ENCODE measurements around the gene AP3S2. TPM values are rescaled to one million over a fixed set of nuclear protein-coding genes. Genes with fewer than 3 reads are reported as not detected.

Gene AP3S2
- total RNA-seq, 2 donors from 2014 or later: 41.8 to 50.6 TPM

DNA sequence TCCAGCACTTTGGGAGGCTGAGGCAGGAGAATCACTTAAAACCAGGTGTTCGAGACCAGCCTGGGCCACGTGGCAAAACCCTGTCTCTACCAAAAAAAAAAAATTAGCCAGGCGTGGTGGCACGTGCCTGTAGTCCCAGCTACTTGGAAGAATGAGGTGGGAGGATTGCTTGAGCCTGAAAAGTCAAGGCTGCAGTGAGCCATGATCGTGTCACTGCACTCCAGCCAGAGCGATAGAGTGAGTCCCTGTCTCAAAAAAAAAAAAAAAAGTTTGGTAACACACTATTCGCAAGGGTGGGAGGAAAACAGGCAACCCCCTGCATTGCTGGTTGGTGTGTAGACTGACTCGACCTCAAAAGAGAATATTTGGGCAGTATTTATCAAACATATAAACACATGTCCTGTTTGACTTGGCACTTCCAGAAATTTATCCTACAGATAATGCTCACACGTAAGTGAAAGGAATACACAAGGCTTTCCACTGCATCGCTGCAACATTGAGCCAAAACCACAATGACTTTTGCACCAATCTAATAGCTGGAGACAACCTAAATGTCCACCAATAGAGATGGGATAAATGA lies 76.0 kb downstream of the AP3S2 start:
- Histone ChIP-seq H3K4me1 (ENCODE audit: control insufficient read depth in 1 of 2, low read depth in 2 of 2) (peaks cover 0 to 3% of the 10 kb centered on the region in 2 donors), H3K9me3 (no peaks in the 10 kb centered on the region), H3K27me3 (replicated peaks; ENCODE audit: insufficient read depth) (peaks cover 6% of the 10 kb centered on the region), H3K36me3 (no peaks in the 10 kb centered on the region), H3K4me3 (no peak overlapping the region), H3K27ac (no peak overlapping the region)
- TF ChIP-seq CTCF (IDR thresholded peaks at IDR 0.05): no peak
- DNase-seq (ENCODE audit: low spot score) (no peak), ATAC-seq (ENCODE audit: insufficient number of reproducible peaks, low FRiP score, low read depth) (no peak)

DNA sequence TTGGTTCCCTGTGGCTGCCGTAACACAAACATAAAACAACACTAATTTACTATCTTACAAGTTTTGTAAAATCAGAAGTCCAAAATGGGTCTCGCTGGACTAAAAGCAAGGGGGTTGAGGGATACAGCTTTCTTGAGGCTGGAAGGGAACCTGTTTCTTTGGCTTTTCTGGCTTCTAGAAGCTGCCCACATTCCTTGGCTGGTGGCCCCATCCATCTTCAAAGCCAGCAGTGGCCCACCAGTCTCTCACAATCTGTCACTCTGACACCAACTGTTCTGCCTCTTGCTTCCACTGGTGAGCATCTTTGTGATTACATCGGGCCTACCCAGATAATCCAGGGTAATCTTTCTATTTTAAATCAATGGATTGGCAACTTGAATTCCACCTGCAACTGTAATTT lies 78.0 kb downstream of the AP3S2 start:
- no peak for TF ChIP-seq CTCF (IDR thresholded peaks at IDR 0.05)
- H3K27me3 ChIP-seq (replicated peaks; ENCODE audit: insufficient read depth): peaks cover 6% of the 10 kb centered on the region
- H3K27ac ChIP-seq: no peak overlapping the region
- H3K4me3 ChIP-seq: no peak overlapping the region
- no peaks in the 10 kb centered on the region for H3K9me3 ChIP-seq
- DNase-seq (ENCODE audit: low spot score): no peak
- ATAC-seq (ENCODE audit: insufficient number of reproducible peaks, low FRiP score, low read depth): no peak
- H3K4me1 ChIP-seq (ENCODE audit: control insufficient read depth in 1 of 2, low read depth in 2 of 2): peaks cover 0 to 3% of the 10 kb centered on the region in 2 donors
- H3K36me3 ChIP-seq: no peaks in the 10 kb centered on the region

DNA sequence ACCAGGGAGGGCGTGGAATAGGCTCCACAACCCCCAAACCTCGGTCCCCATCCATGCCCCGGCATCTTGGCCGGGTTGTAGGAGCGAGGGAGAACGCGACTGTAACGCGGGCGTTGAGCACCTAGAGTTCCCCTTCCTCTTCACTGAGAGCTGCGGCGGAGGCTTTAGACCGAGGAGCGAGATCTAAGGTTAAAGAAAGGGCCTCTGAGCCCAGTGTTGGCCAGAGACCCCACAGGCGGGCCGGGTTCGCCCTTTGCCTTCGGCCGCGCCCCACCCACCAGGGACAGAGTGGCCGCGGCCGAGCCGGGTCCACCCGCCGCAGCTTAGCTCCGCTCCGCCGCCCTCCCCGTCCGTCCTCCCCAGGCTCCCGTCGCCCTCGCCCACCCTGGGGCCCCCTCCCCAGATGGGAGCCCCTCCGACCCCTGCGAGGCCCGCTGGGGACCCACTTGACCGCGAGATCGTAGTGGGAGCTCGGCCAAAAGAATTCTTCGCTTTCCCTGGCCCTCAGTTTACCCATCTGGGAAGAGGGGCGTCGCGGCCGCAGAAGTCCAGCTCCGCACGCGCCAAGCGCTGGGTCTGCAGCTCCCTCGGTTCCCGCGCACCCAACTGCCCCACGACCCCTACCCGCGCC lies 79.6 kb downstream of the AP3S2 start:
- Histone ChIP-seq H3K27ac (no peak overlapping the region), H3K4me3 (peak overlapping the region; percentile 72), H3K4me1 (ENCODE audit: control insufficient read depth in 1 of 2, low read depth in 2 of 2) (peaks cover 2 to 5% of the 10 kb centered on the region in 2 donors), H3K9me3 (no peaks in the 10 kb centered on the region), H3K36me3 (no peaks in the 10 kb centered on the region), H3K27me3 (replicated peaks; ENCODE audit: insufficient read depth) (peaks cover 6% of the 10 kb centered on the region)
- ATAC-seq (ENCODE audit: insufficient number of reproducible peaks, low FRiP score, low read depth) (no peak), DNase-seq (ENCODE audit: low spot score) (no peak)
- TF ChIP-seq CTCF (IDR thresholded peaks at IDR 0.05): no peak

- H3K36me3 ChIP-seq: no peaks in the 10 kb centered on the region
- H3K27me3 ChIP-seq (replicated peaks; ENCODE audit: insufficient read depth): peaks cover 6% of the 10 kb centered on the region
- ATAC-seq (ENCODE audit: insufficient number of reproducible peaks, low FRiP score, low read depth): no peak
- peaks cover 5 to 6% of the 10 kb centered on the region in 2 donors for H3K4me1 ChIP-seq (ENCODE audit: control insufficient read depth in 1 of 2, low read depth in 2 of 2)
- no peaks in the 10 kb centered on the region for H3K9me3 ChIP-seq
- H3K27ac ChIP-seq: no peak overlapping the region
- no peak for DNase-seq (ENCODE audit: low spot score)
- TF ChIP-seq CTCF (IDR thresholded peaks at IDR 0.05): no peak
- peak overlapping the region; percentile 72 for H3K4me3 ChIP-seq
Observed at GRCh38 chr15:89813381-89814111, 80.2 kb downstream of the AP3S2 start.

DNA sequence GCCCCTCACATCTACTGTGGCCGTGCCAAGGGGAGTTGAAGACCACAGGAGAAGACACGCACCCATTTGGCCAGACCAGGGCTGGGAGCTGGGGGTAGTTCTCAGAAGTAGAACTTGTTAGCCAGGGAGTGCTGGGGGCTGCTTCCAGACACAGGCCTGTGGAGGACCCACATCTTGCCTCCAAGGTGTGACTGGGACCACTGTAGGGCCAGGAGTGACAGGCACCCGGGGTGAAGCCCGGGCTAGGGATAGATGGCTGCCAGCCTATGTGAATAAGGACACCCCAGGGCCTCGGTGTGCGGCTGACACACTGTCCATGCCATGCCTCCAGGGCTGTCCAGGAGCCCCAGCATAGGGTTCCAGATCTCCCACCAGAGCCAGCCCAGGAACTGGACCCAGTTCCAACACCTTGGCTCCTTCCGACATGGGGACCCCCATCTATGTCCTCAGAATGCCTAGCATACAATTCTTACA lies 80.9 kb downstream of the AP3S2 start:
- no peak overlapping the region for H3K4me3 ChIP-seq
- H3K27me3 ChIP-seq (replicated peaks; ENCODE audit: insufficient read depth): peaks cover 6% of the 10 kb centered on the region

More for the DNA sequence above, 80.9 kb downstream of the AP3S2 start:
- TF ChIP-seq CTCF (IDR thresholded peaks at IDR 0.05): no peak
- Histone ChIP-seq H3K4me1 (ENCODE audit: control insufficient read depth in 1 of 2, low read depth in 2 of 2) (peaks cover 5 to 6% of the 10 kb centered on the region in 2 donors), H3K36me3 (no peaks in the 10 kb centered on the region), H3K27ac (no peak overlapping the region), H3K9me3 (no peaks in the 10 kb centered on the region)
- ATAC-seq (ENCODE audit: insufficient number of reproducible peaks, low FRiP score, low read depth) (no peak), DNase-seq (ENCODE audit: low spot score) (no peak)

Measured in thoracic aorta (tissue), 2 donors.